Neural progenitor cell (in vitro differentiated cells): ENCODE data around the gene OTUD5. TPM values are rescaled to one million over a fixed set of nuclear protein-coding genes. Genes with fewer than 3 reads are reported as not detected.

Experiments used
- DNase-seq: peaks from one replicate; pipeline ENCODE4 v3.0.0-alpha.2; 2016; ENCODE audit warnings: low spot score
- H2AFZ ChIP-seq: fragments of 200-600 bp; sonication (generic); replicated peaks from 2 replicates; pipeline ENCODE4 v1.6.1; 2016; ENCODE audit warnings: antibody characterized with exemption
- H3F3A ChIP-seq: fragments of 200-600 bp; sonication (generic); 2 replicates; pipeline ENCODE4 v1.6.1; 2016; ENCODE audit warnings: antibody characterized with exemption, low read depth
- H3K27ac ChIP-seq: fragments of 200-600 bp; sonication (generic); 2 replicates; pipeline ENCODE4 v1.5.1; 2016; ENCODE audit warnings: mild to moderate bottlenecking
- H3K27me3 ChIP-seq: fragments of 200-600 bp; sonication (generic); 2 replicates; pipeline ENCODE4 v1.6.1; 2016; ENCODE audit warnings: mild to moderate bottlenecking, moderate library complexity
- H3K36me3 ChIP-seq: fragments of 200-600 bp; sonication (generic); 2 replicates; pipeline ENCODE4 v1.5.1; 2016
- H3K4me1 ChIP-seq: fragments of 200-600 bp; sonication (generic); 2 replicates; pipeline ENCODE4 v1.6.1; 2016; ENCODE audit warnings: mixed run types
- H3K4me2 ChIP-seq: fragments of 200-600 bp; sonication (generic); 2 replicates; pipeline ENCODE4 v1.6.1; 2016
- H3K4me3 ChIP-seq: fragments of 200-600 bp; sonication (generic); 2 replicates; pipeline ENCODE4 v1.5.1; 2016
- H3K79me2 ChIP-seq: fragments of 200-600 bp; sonication (generic); 2 replicates; pipeline ENCODE4 v1.6.1; 2016; ENCODE audit warnings: low read depth
- H3K9ac ChIP-seq: fragments of 200-600 bp; sonication (generic); 2 replicates; pipeline ENCODE4 v1.6.1; 2016
- H3K9me3 ChIP-seq: fragments of 200-600 bp; sonication (generic); 2 replicates; pipeline ENCODE4 v1.5.1; 2016; ENCODE audit warnings: low read depth
- H4K20me1 ChIP-seq: fragments of 200-600 bp; sonication (generic); 2 replicates; pipeline ENCODE4 v1.6.1; 2016; ENCODE audit warnings: low read depth
- H3K27ac Mint-ChIP-seq: 3 replicates; pipeline ENCODE4 v1.8.0; 2021; ENCODE audit warnings: mixed read lengths
- H3K27me3 Mint-ChIP-seq: 2 replicates; pipeline ENCODE4 v1.8.0; 2022; ENCODE audit warnings: low read depth, mild to moderate bottlenecking, inconsistent platforms, moderate library complexity, mixed read lengths; ENCODE audit not compliant: insufficient read depth
- H3K36me3 Mint-ChIP-seq: 3 replicates; pipeline ENCODE4 v1.8.0; 2021; ENCODE audit warnings: mixed read lengths
- H3K4me1 Mint-ChIP-seq: 3 replicates; pipeline ENCODE4 v1.8.0; 2021; ENCODE audit warnings: mixed read lengths
- H3K4me3 Mint-ChIP-seq: 3 replicates; pipeline ENCODE4 v1.8.0; 2021; ENCODE audit warnings: mild to moderate bottlenecking, moderate library complexity, mixed read lengths
- H3K9me3 Mint-ChIP-seq: 3 replicates; pipeline ENCODE4 v1.8.0; 2020; ENCODE audit warnings: mixed read lengths
- CTCF ChIP-seq: fragments of 200-600 bp; sonication (generic); IDR thresholded peaks from 2 replicates; pipeline ENCODE4 v1.5.1; 2017; ENCODE audit warnings: antibody characterized with exemption, mild to moderate bottlenecking
- EZH2 ChIP-seq: fragments of 200-600 bp; sonication (generic); IDR thresholded peaks from 2 replicates; pipeline ENCODE4 v1.6.1; 2017; ENCODE audit warnings: antibody characterized with exemption, mild to moderate bottlenecking, moderate library complexity
- EZH2phosphoT487 ChIP-seq: fragments of 200-600 bp; sonication (generic); IDR thresholded peaks from 2 replicates; pipeline ENCODE4 v1.6.1; 2017; ENCODE audit warnings: antibody characterized with exemption
- total RNA-seq: library from RNA; depleted of rRNA; stranded (reverse); fragments of >200 nt; gene quantifications from 2 replicates; pipeline ENCODE4 v1.2.3, GENCODE V29; 2015; ENCODE audit warnings: low replicate concordance

The OTUD5 gene
- total RNA-seq, 1 donor from 2014 or later = 38.6 TPM

DNA sequence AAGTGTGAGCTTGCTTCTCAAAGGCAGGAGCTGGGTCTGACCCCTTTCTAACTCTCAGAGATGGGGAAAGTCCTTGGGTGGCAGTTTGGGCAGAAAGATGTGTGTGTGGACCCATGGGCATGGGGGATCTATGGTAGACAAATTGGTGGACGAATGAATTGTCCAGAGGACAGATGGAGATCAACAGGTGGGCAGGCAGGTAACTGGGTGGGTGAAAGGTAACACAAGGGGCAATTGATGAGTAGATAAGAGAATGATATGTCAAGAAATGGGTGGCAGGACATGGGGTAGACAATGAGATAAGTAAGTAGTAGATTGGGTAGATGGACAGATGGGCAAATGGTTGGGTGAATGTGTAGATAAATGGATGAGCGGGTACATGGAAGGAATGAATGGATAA is 17.2 kb upstream of the OTUD5 start:
- no peak for DNase-seq
- Histone ChIP-seq H3K4me2 (no peak overlapping the region), H3K79me2 (no peaks in the 10 kb centered on the region), H3K9ac (no peak overlapping the region), H3K4me1 (no peaks in the 10 kb centered on the region), H3K27ac (no peak overlapping the region), H3K4me3 (no peak overlapping the region), H2AFZ (no peak overlapping the region), H3K36me3 (no peaks in the 10 kb centered on the region), H3F3A (no peaks in the 10 kb centered on the region), H3K27me3 (no peaks in the 10 kb centered on the region), H4K20me1 (no peaks in the 10 kb centered on the region), H3K9me3 (no peaks in the 10 kb centered on the region)
- Mint-ChIP-seq H3K27me3 (peaks cover 9% of the 10 kb centered on the region), H3K4me1 (peaks cover 2% of the 10 kb centered on the region), H3K9me3 (peaks cover 11% of the 10 kb centered on the region), H3K4me3 (no peak overlapping the region), H3K27ac (no peak overlapping the region), H3K36me3 (peaks cover 8% of the 10 kb centered on the region)
- TF ChIP-seq EZH2phosphoT487 (no peak), EZH2 (no peak), CTCF (no peak)

DNA sequence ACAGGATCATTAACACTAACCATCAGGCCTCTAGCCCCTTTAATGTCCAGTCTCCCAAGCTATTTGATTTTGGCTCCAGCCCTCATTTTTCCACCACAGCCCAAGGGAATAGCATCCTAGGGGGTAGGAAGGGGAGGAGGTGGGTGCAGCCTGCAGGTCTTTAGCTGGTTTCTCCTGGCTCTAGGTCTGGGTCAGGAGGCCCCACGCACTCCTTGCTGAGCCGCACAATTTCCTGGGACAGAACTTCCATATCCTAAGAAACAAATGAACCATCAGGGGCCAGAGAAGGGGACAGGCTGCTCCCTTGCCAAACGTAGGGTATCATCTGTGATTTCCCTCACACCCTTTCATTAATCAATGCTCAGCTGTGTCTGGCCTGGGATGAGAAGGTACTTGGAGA is 16.6 kb upstream of the OTUD5 start:
- no peaks in the 10 kb centered on the region for H3K4me1 ChIP-seq
- Mint-ChIP-seq H3K4me3 (no peak overlapping the region), H3K36me3 (peaks cover 8% of the 10 kb centered on the region), H3K27me3 (peaks cover 10% of the 10 kb centered on the region), H3K27ac (no peak overlapping the region), H3K4me1 (peaks cover 2% of the 10 kb centered on the region), H3K9me3 (peaks cover 13% of the 10 kb centered on the region)
- no peaks in the 10 kb centered on the region for H3K79me2 ChIP-seq
- H4K20me1 ChIP-seq = no peaks in the 10 kb centered on the region
- no peak overlapping the region for H3K4me3 ChIP-seq
- no peaks in the 10 kb centered on the region for H3F3A ChIP-seq
- no peak for DNase-seq
- no peak overlapping the region for H3K4me2 ChIP-seq
- H3K9ac ChIP-seq = no peak overlapping the region
- TF ChIP-seq CTCF (no peak), EZH2phosphoT487 (no peak), EZH2 (no peak)
- H2AFZ ChIP-seq = no peak overlapping the region
- H3K27ac ChIP-seq = no peak overlapping the region
- H3K9me3 ChIP-seq = no peaks in the 10 kb centered on the region
- no peaks in the 10 kb centered on the region for H3K27me3 ChIP-seq
- no peaks in the 10 kb centered on the region for H3K36me3 ChIP-seq

- Mint-ChIP-seq H3K9me3 (peaks cover 9% of the 10 kb centered on the region), H3K27ac (no peak overlapping the region), H3K4me1 (peaks cover 2% of the 10 kb centered on the region), H3K27me3 (peaks cover 9% of the 10 kb centered on the region), H3K4me3 (peak overlapping the region; percentile 46), H3K36me3 (peaks cover 5% of the 10 kb centered on the region)
- Histone ChIP-seq H3K36me3 (no peaks in the 10 kb centered on the region), H3K4me3 (peak overlapping the region; percentile 51), H3K4me2 (peak overlapping the region; percentile 79), H3K27me3 (no peaks in the 10 kb centered on the region), H2AFZ (no peak overlapping the region), H3K79me2 (no peaks in the 10 kb centered on the region), H3F3A (no peaks in the 10 kb centered on the region), H3K4me1 (no peaks in the 10 kb centered on the region), H3K9me3 (no peaks in the 10 kb centered on the region), H3K27ac (no peak overlapping the region), H4K20me1 (no peaks in the 10 kb centered on the region), H3K9ac (no peak overlapping the region)
- DNase-seq = peak; percentile 58
- TF ChIP-seq EZH2 (no peak), CTCF (peak; percentile 59), EZH2phosphoT487 (no peak)
These were observed 15.1 kb upstream of the OTUD5 start for GRCh38 chrX:48972220-48973164.
